ENCODE results near the gene KIAA1671. TPM values are rescaled to one million over a fixed set of nuclear protein-coding genes. Genes with fewer than 3 reads are reported as not detected.

Gene KIAA1671
- total and polyA plus RNA-seq, 9 of the 15 experiments (the other 6 are each of a cell fraction or from before 2014, with no cell fraction given) = under 0.01 to 0.11 (median 0.02) TPM; not detected in 5

- no peak for FAIRE-seq
- no TSS peak for BruUV-seq (replicated peaks)
- no peaks in the 10 kb centered on the region for H3K9me1 ChIP-seq (ENCODE audit: control insufficient read depth, insufficient read depth, low read length)
- H3K9me3 ChIP-seq (replicated peaks; ENCODE audit: control insufficient read depth, insufficient read depth, low read depth, low read length) = no peaks in the 10 kb centered on the region
- ChIA-PET CTCF (ENCODE audit: low intra/inter-chr PET ratio) (interaction anchor here (0.5 kb wide), 1 partner anchor 118 kb away, joined by 3 read pairs; no protein-coding TSS in a partner anchor), POLR2A (interaction anchor here (0.6 kb wide), 1 partner anchor 40 kb away, joined by 5 read pairs; no protein-coding TSS in a partner anchor)
- peaks cover 4% of the 10 kb centered on the region; the same call in 1 of the 2 replicates for H4K20me1 ChIP-seq (replicated peaks; ENCODE audit: control insufficient read depth, insufficient read depth, low read length)
- WGBS (ENCODE audit: insufficient coverage, low coverage, missing lambda C conversion rate) = 2% methylated on average over 9 of the region's 12 CpGs
- TF ChIP-seq, protein P1, sequence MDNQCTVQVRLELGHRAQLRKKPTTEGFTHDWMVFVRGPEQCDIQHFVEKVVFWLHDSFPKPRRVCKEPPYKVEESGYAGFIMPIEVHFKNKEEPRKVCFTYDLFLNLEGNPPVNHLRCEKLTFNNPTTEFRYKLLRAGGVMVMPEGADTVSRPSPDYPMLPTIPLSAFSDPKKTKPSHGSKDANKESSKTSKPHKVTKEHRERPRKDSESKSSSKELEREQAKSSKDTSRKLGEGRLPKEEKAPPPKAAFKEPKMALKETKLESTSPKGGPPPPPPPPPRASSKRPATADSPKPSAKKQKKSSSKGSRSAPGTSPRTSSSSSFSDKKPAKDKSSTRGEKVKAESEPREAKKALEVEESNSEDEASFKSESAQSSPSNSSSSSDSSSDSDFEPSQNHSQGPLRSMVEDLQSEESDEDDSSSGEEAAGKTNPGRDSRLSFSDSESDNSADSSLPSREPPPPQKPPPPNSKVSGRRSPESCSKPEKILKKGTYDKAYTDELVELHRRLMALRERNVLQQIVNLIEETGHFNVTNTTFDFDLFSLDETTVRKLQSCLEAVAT (IDR thresholded peaks at IDR 0.05) = no peak
- TF ChIP-seq NR3C1 (CRISPR knock-in tag; IDR thresholded peaks at IDR 0.05) (no peak), MECOM (CRISPR knock-in tag; IDR thresholded peaks at IDR 0.05) (no peak), TSC22D4 (tag; IDR thresholded peaks at IDR 0.05) (no peak), SMAD3 (CRISPR knock-in tag; conservative IDR thresholded peaks at IDR 0.05) (no peak), ESRRB (CRISPR knock-in tag; IDR thresholded peaks at IDR 0.05; ENCODE audit: borderline replicate concordance) (no peak), ARNT (IDR thresholded peaks at IDR 0.05) (no peak), SMARCA5 (IDR thresholded peaks at IDR 0.05) (no peak), ZNF57 (CRISPR knock-in tag; IDR thresholded peaks at IDR 0.05) (no peak), ZBTB2 (IDR thresholded peaks at IDR 0.05) (no peak), SREBF1 (IDR thresholded peaks at IDR 0.05; ENCODE audit: borderline replicate concordance, low read depth, low read length) (no peak)
- TF ChIP-seq, protein P2, sequence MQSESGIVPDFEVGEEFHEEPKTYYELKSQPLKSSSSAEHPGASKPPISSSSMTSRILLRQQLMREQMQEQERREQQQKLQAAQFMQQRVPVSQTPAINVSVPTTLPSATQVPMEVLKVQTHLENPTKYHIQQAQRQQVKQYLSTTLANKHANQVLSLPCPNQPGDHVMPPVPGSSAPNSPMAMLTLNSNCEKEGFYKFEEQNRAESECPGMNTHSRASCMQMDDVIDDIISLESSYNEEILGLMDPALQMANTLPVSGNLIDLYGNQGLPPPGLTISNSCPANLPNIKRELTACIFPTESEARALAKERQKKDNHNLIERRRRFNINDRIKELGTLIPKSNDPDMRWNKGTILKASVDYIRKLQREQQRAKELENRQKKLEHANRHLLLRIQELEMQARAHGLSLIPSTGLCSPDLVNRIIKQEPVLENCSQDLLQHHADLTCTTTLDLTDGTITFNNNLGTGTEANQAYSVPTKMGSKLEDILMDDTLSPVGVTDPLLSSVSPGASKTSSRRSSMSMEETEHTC (IDR thresholded peaks at IDR 0.05) = no peak
- peaks cover 0 to 10% of the 10 kb centered on the region in 2 experiments; a peak in 2 of 5 replicates for H3K4me1 ChIP-seq (replicated peaks in 1 of 2; ENCODE audit: control insufficient read depth in 2 of 2, insufficient read depth in 2 of 2, low read length in 2 of 2)
- ATAC-seq = no peak
- H3K9ac ChIP-seq (ENCODE audit: insufficient read depth in 1 of 2, low read depth in 2 of 2, low read length in 2 of 2) = no peak overlapping the region
- H3K4me2 ChIP-seq (ENCODE audit: insufficient read depth, low read length) = no peak overlapping the region
- no peak overlapping the region for H3K4me3 ChIP-seq
- DNase-seq (ENCODE audit: extremely low read depth in 1 of 4, low spot score in 3 of 4) = no peak
- H3K36me3 ChIP-seq (ENCODE audit: control insufficient read depth, insufficient read depth, low read length) = no peaks in the 10 kb centered on the region
- H2AFZ ChIP-seq (ENCODE audit: low read depth, low read length) = no peak overlapping the region
- no peaks in the 10 kb centered on the region for H3K79me2 ChIP-seq (ENCODE audit: control insufficient read depth, insufficient read depth, low read length)
- H3K27me3 ChIP-seq (ENCODE audit: control insufficient read depth in 2 of 2, insufficient read depth in 2 of 2, low read length in 2 of 2) = peaks cover 0 to 20% of the 10 kb centered on the region in 2 experiments; a peak in 2 of 5 replicates
- no peak overlapping the region for H3K27ac ChIP-seq (ENCODE audit: extremely low read depth, low read depth, low read length)
- in situ Hi-C loops (cut with MboI) = loop anchor here (25.0 kb wide), 1 partner anchor 363 kb away; no protein-coding TSS in a partner anchor
- intact Hi-C loops (cut with micrococcal nuclease) = no loop called here
Observed at GRCh38 chr22:25025491-25026400, 73.2 kb downstream of the KIAA1671 start.
